Measurements from ENCODE around the gene ASH1L.

- TF ChIP-seq, protein P1, sequence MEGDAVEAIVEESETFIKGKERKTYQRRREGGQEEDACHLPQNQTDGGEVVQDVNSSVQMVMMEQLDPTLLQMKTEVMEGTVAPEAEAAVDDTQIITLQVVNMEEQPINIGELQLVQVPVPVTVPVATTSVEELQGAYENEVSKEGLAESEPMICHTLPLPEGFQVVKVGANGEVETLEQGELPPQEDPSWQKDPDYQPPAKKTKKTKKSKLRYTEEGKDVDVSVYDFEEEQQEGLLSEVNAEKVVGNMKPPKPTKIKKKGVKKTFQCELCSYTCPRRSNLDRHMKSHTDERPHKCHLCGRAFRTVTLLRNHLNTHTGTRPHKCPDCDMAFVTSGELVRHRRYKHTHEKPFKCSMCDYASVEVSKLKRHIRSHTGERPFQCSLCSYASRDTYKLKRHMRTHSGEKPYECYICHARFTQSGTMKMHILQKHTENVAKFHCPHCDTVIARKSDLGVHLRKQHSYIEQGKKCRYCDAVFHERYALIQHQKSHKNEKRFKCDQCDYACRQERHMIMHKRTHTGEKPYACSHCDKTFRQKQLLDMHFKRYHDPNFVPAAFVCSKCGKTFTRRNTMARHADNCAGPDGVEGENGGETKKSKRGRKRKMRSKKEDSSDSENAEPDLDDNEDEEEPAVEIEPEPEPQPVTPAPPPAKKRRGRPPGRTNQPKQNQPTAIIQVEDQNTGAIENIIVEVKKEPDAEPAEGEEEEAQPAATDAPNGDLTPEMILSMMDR (conservative IDR thresholded peaks at IDR 0.05; ENCODE audit: low read depth in 2 of 2), result no peak
- TF ChIP-seq EZH2 (IDR thresholded peaks at IDR 0.05; ENCODE audit: low read depth, unreplicated experiment), result no peak
- TF ChIP-seq, protein P2, sequence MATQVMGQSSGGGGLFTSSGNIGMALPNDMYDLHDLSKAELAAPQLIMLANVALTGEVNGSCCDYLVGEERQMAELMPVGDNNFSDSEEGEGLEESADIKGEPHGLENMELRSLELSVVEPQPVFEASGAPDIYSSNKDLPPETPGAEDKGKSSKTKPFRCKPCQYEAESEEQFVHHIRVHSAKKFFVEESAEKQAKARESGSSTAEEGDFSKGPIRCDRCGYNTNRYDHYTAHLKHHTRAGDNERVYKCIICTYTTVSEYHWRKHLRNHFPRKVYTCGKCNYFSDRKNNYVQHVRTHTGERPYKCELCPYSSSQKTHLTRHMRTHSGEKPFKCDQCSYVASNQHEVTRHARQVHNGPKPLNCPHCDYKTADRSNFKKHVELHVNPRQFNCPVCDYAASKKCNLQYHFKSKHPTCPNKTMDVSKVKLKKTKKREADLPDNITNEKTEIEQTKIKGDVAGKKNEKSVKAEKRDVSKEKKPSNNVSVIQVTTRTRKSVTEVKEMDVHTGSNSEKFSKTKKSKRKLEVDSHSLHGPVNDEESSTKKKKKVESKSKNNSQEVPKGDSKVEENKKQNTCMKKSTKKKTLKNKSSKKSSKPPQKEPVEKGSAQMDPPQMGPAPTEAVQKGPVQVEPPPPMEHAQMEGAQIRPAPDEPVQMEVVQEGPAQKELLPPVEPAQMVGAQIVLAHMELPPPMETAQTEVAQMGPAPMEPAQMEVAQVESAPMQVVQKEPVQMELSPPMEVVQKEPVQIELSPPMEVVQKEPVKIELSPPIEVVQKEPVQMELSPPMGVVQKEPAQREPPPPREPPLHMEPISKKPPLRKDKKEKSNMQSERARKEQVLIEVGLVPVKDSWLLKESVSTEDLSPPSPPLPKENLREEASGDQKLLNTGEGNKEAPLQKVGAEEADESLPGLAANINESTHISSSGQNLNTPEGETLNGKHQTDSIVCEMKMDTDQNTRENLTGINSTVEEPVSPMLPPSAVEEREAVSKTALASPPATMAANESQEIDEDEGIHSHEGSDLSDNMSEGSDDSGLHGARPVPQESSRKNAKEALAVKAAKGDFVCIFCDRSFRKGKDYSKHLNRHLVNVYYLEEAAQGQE (IDR thresholded peaks at IDR 0.05; ENCODE audit: unreplicated experiment), result no peak
- TF ChIP-seq EZH2phosphoT487 (IDR thresholded peaks at IDR 0.05; ENCODE audit: unreplicated experiment), result no peak
- TF ChIP-seq POLR2AphosphoS5 (IDR thresholded peaks at IDR 0.05; ENCODE audit: low read depth), result no peak
- TF ChIP-seq ZNF331 (CRISPR knock-in tag; IDR thresholded peaks at IDR 0.05; ENCODE audit: low read depth), result no peak
- TF ChIP-seq, protein P3, sequence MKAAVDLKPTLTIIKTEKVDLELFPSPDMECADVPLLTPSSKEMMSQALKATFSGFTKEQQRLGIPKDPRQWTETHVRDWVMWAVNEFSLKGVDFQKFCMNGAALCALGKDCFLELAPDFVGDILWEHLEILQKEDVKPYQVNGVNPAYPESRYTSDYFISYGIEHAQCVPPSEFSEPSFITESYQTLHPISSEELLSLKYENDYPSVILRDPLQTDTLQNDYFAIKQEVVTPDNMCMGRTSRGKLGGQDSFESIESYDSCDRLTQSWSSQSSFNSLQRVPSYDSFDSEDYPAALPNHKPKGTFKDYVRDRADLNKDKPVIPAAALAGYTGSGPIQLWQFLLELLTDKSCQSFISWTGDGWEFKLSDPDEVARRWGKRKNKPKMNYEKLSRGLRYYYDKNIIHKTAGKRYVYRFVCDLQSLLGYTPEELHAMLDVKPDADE (IDR thresholded peaks at IDR 0.05), result no peak
- no peak for TF ChIP-seq JUNB (IDR thresholded peaks at IDR 0.05; ENCODE audit: unreplicated experiment)
Measured at GRCh38 chr1:155472491-155473083, 90.0 kb downstream of the ASH1L start.

Data from GM23338 (cell line).